Gastroesophageal sphincter (tissue), 3 donors: ENCODE data around the gene RANGAP1.

Experiments used
- CTCF ChIP-seq, 4 experiments: fragments of 200-600 bp in 2 of 4; fragments of 450-650 bp in 2 of 4; sonication (generic) in 1 of 4; IDR thresholded peaks; one replicate each; pipeline ENCODE4 v1.5.1; 2017 to 2019; ENCODE audit warnings: antibody characterized with exemption in 4 of 4, mild to moderate bottlenecking in 2 of 4, moderate library complexity in 2 of 4
- EP300 ChIP-seq: sonication (generic); formaldehyde crosslinking; IDR thresholded peaks from one replicate; pipeline ENCODE4 v1.6.1; 2017; ENCODE audit warnings: antibody characterized with exemption, mild to moderate bottlenecking
- POLR2A ChIP-seq, 2 donors: fragments of 450-650 bp; IDR thresholded peaks; one replicate each; pipeline ENCODE4 v1.6.1; 2017; ENCODE audit warnings: antibody characterized with exemption in 2 of 2, mild to moderate bottlenecking in 2 of 2, moderate library complexity in 1 of 2
- POLR2AphosphoS5 ChIP-seq: sonication (generic); formaldehyde crosslinking; IDR thresholded peaks from one replicate; pipeline ENCODE4 v1.6.1; 2017; ENCODE audit warnings: antibody characterized with exemption

- TF ChIP-seq CTCF (IDR thresholded peaks at IDR 0.05) (no peak), POLR2A (IDR thresholded peaks at IDR 0.05) (no peak), EP300 (no peak), POLR2AphosphoS5 (no peak)
These were observed 46.4 kb upstream of the RANGAP1 start for GRCh38 chr22:41332217-41332939.
